Uterus (tissue), 2 donors: Measurements from ENCODE around the gene SMAP2.

Experiments
- CTCF ChIP-seq, 4 experiments: fragments of 200-600 bp in 2 of 4; fragments of 450-650 bp in 2 of 4; sonication (generic) in 2 of 4; IDR thresholded peaks; one replicate each; pipeline ENCODE4 v1.5.1; 2016 to 2019; ENCODE audit warnings: antibody characterized with exemption in 4 of 4, mild to moderate bottlenecking in 2 of 4, moderate library complexity in 1 of 4
- POLR2A ChIP-seq, 2 donors: fragments of 450-650 bp; IDR thresholded peaks; one replicate each; pipeline ENCODE4 v1.6.1; 2016; ENCODE audit warnings: antibody characterized with exemption in 2 of 2, mild to moderate bottlenecking in 1 of 2, moderate library complexity in 1 of 2

- TF ChIP-seq CTCF (IDR thresholded peaks at IDR 0.05) (no peak), POLR2A (IDR thresholded peaks at IDR 0.05) (no peak)
Observed at GRCh38 chr1:40361637-40362036, 11.9 kb upstream of the SMAP2 start.
